CD4-positive, alpha-beta T cell (primary cell): ENCODE data around the gene CCSER2. TPM values are rescaled to one million over a fixed set of nuclear protein-coding genes. Genes with fewer than 3 reads are reported as not detected.

Experiments
- ATAC-seq: fragments of 200-7000 bp; cut with Tn5 transposase; one replicate; pipeline ENCODE4 v1.10.0; 2022; ENCODE audit warnings: mild to moderate bottlenecking; ENCODE audit not compliant: poor library complexity
- CTCF ChIA-PET: fragments of 350-600 bp; sonication (Branson Sonifier 250); formaldehyde crosslinking; loops from one replicate; lab custom pipeline; 2021; ENCODE audit warnings: antibody characterized with exemption, inconsistent platforms; lab: Charles Lee
- POLR2A ChIA-PET: fragments of 350-600 bp; sonication (Branson Sonifier 250); formaldehyde crosslinking; loops from one replicate; lab custom pipeline; 2021; ENCODE audit warnings: antibody characterized with exemption, inconsistent platforms; lab: Charles Lee
- DNase-seq, 14 experiments: peaks; one replicate each; pipeline ENCODE4 v3.0.0-alpha.2; 2013 to 2020; ENCODE audit warnings: mixed read lengths in 2 of 14
- H3K27ac ChIP-seq, 2 donors: one replicate each; pipeline versions ENCODE4 v1.5.1 to v1.7.0; 2013; ENCODE audit warnings: low read length in 2 of 2, low read depth in 1 of 2, mild to moderate bottlenecking in 1 of 2
- H3K27me3 ChIP-seq, 2 experiments: 1 replicate in 1 of 2; 2 replicates in 1 of 2; pipeline versions ENCODE4 v1.6.1 to v1.7.0; 2013; ENCODE audit warnings: low read length in 2 of 2, control low read depth in 1 of 2, mild to moderate bottlenecking in 1 of 2, moderate library complexity in 1 of 2; ENCODE audit not compliant: insufficient read depth in 2 of 2, control insufficient read depth in 1 of 2
- H3K36me3 ChIP-seq: one replicate; pipeline ENCODE4 v1.6.1; 2013; ENCODE audit warnings: low read length, control low read depth; ENCODE audit not compliant: insufficient read depth
- H3K4me1 ChIP-seq: one replicate; pipeline ENCODE4 v1.6.1; 2013; ENCODE audit warnings: low read length, control low read depth; ENCODE audit not compliant: insufficient read depth
- H3K4me3 ChIP-seq: one replicate; pipeline ENCODE4 v1.5.1; 2013; ENCODE audit warnings: mild to moderate bottlenecking, low read length, moderate library complexity
- H3K9me3 ChIP-seq, 2 experiments: 1 replicate in 1 of 2; 2 replicates in 1 of 2; pipeline versions ENCODE4 v1.6.1 to v1.7.0; 2013; ENCODE audit warnings: low read length in 2 of 2, mild to moderate bottlenecking in 2 of 2, control low read depth in 1 of 2, moderate library complexity in 1 of 2; ENCODE audit not compliant: control insufficient read depth in 1 of 2, insufficient read depth in 1 of 2
- H3K27ac Mint-ChIP-seq: one replicate; pipeline ENCODE4 v1.8.0; 2020; ENCODE audit warnings: mixed read lengths
- H3K27me3 Mint-ChIP-seq: one replicate; pipeline ENCODE4 v1.8.0; 2021; ENCODE audit warnings: mixed read lengths
- H3K36me3 Mint-ChIP-seq: one replicate; pipeline ENCODE4 v1.8.0; 2021; ENCODE audit warnings: low read depth, mixed read lengths
- H3K4me1 Mint-ChIP-seq: one replicate; pipeline ENCODE4 v1.8.0; 2021; ENCODE audit warnings: low read depth, mixed read lengths
- H3K4me3 Mint-ChIP-seq: one replicate; pipeline ENCODE4 v1.8.0; 2020; ENCODE audit warnings: mild to moderate bottlenecking, mixed read lengths
- H3K9me3 Mint-ChIP-seq: one replicate; pipeline ENCODE4 v1.8.0; 2020; ENCODE audit warnings: mixed read lengths
- CTCF ChIP-seq: fragments of 200-600 bp; IDR thresholded peaks from one replicate; pipeline ENCODE4 v1.8.0; 2022; ENCODE audit warnings: antibody characterized with exemption, mild to moderate bottlenecking
- intact Hi-C, 2 experiments: fragments of 100-400 bp; cut with DNase I in 1 of 2; cut with micrococcal nuclease in 1 of 2; formaldehyde crosslinking; loops; one replicate each; pipeline versions ENCODE4 v1.15.1 to v1.9.0; 2023 to 2025; cut with DNase I, micrococcal nuclease
- total RNA-seq, 174 experiments: library from RNA in 2 of 174; stranded (reverse) in 2 of 174; gene quantifications; one replicate each; pipeline ENCODE4 v1.2.3 and lab custom pipeline; 2021 to 2026

CCSER2 gene
- total RNA-seq, 2 experiments from 2014 or later: 134 to 148 TPM

GRCh38 chr10:84428711-84429110 lies 100.3 kb downstream of the CCSER2 start:
- intact Hi-C loops: no loop called here
- no peak overlapping the region for H3K4me3 ChIP-seq
- H3K36me3 Mint-ChIP-seq: peaks cover 60% of the 10 kb centered on the region

GRCh38 chr10:84429926-84430520 lies 101.6 kb downstream of the CCSER2 start:
- Histone ChIP-seq H3K4me1 (peaks cover 7% of the 10 kb centered on the region), H3K27ac (no peak overlapping the region), H3K9me3 (no peaks in the 10 kb centered on the region), H3K36me3 (peaks cover 28% of the 10 kb centered on the region), H3K27me3 (no peaks in the 10 kb centered on the region), H3K4me3 (no peak overlapping the region)
- Mint-ChIP-seq H3K4me3 (no peak overlapping the region), H3K27me3 (no peaks in the 10 kb centered on the region), H3K9me3 (no peaks in the 10 kb centered on the region), H3K36me3 (peaks cover 63% of the 10 kb centered on the region), H3K4me1 (peaks cover 63% of the 10 kb centered on the region), H3K27ac (no peak overlapping the region)
- ATAC-seq (peak; percentile 94), DNase-seq (peak; percentile 43 to 81 (median 56))
- POLR2A ChIA-PET: no interaction called here
- CTCF ChIA-PET: interaction anchor here (0.6 to 1.9 kb wide), 15 partner anchors 9 to 162 kb away, joined by 3 to 12 read pairs (median 4); no protein-coding TSS in a partner anchor
- TF ChIP-seq CTCF: peak; percentile 74
- intact Hi-C loops: loop anchor here in 1 of 2 experiments (10.0 kb wide), 1 partner anchor 165 kb away; no protein-coding TSS in a partner anchor

More at GRCh38 chr10:84428711-84429110, 100.3 kb downstream of the CCSER2 start:
- ChIA-PET POLR2A (no interaction called here), CTCF (interaction anchor here (1.4 kb wide), 1 partner anchor 164 kb away, joined by 4 read pairs; no protein-coding TSS in a partner anchor)
- DNase-seq (no peak), ATAC-seq (no peak)
- H3K36me3 ChIP-seq: peaks cover 26% of the 10 kb centered on the region
- no peaks in the 10 kb centered on the region for H3K9me3 Mint-ChIP-seq
- no peaks in the 10 kb centered on the region for H3K27me3 Mint-ChIP-seq
- no peaks in the 10 kb centered on the region for H3K9me3 ChIP-seq
- TF ChIP-seq CTCF: no peak
- no peak overlapping the region for H3K4me3 Mint-ChIP-seq
- peaks cover 14% of the 10 kb centered on the region for H3K4me1 ChIP-seq
- H3K4me1 Mint-ChIP-seq: peaks cover 69% of the 10 kb centered on the region
- H3K27ac Mint-ChIP-seq: peak overlapping the region; percentile 24
- no peaks in the 10 kb centered on the region for H3K27me3 ChIP-seq
- no peak overlapping the region for H3K27ac ChIP-seq

GRCh38 chr10:84432891-84433290 lies 104.5 kb downstream of the CCSER2 start:
- DNase-seq (no peak), ATAC-seq (no peak)
- no peaks in the 10 kb centered on the region for H3K9me3 Mint-ChIP-seq
- H3K4me3 Mint-ChIP-seq: no peak overlapping the region
- Histone ChIP-seq H3K27ac (no peak overlapping the region), H3K4me3 (no peak overlapping the region), H3K36me3 (peaks cover 6% of the 10 kb centered on the region), H3K4me1 (peaks cover 6% of the 10 kb centered on the region), H3K27me3 (no peaks in the 10 kb centered on the region), H3K9me3 (no peaks in the 10 kb centered on the region)
- POLR2A ChIA-PET: no interaction called here
- H3K4me1 Mint-ChIP-seq: peaks cover 53% of the 10 kb centered on the region
- TF ChIP-seq CTCF: no peak
- H3K36me3 Mint-ChIP-seq: peaks cover 77% of the 10 kb centered on the region
- no peaks in the 10 kb centered on the region for H3K27me3 Mint-ChIP-seq
- no peak overlapping the region for H3K27ac Mint-ChIP-seq
- CTCF ChIA-PET: no interaction called here
- intact Hi-C loops: loop anchor here in 1 of 2 experiments (10.0 kb wide), 1 partner anchor 168 kb away; no protein-coding TSS in a partner anchor
